Fibroblast of lung (primary cell): ENCODE measurements around the gene GEN1.

ENCODE experiments used
- CTCF ChIP-seq, 2 donors: IDR thresholded peaks in 1 of 2; conservative IDR thresholded peaks in 1 of 2; 1 replicate in 1 of 2; 2 replicates in 1 of 2; pipeline ENCODE4 v1.5.1; 2011 to 2012; ENCODE audit warnings: low read length in 2 of 2, control low read depth in 1 of 2, inconsistent platforms in 1 of 2, low read depth in 1 of 2, mild to moderate bottlenecking in 1 of 2
- EZH2 ChIP-seq: IDR thresholded peaks from 2 replicates; pipeline ENCODE4 v1.5.1; 2012; ENCODE audit warnings: low read length, control low read depth, mild to moderate bottlenecking; ENCODE audit errors: missing control alignments

- no peak for TF ChIP-seq CTCF (conservative IDR thresholded peaks at IDR 0.05 in 1 of 2, IDR thresholded peaks at IDR 0.05 in 1 of 2; ENCODE audit: low read depth in 1 of 2, low read length in 2 of 2)
- TF ChIP-seq EZH2, result no peak
These were observed 60.0 kb downstream of the GEN1 start for GRCh38 chr2:17813742-17814473.
